ENCODE measurements around the gene TIMELESS.

The TIMELESS gene

DNA sequence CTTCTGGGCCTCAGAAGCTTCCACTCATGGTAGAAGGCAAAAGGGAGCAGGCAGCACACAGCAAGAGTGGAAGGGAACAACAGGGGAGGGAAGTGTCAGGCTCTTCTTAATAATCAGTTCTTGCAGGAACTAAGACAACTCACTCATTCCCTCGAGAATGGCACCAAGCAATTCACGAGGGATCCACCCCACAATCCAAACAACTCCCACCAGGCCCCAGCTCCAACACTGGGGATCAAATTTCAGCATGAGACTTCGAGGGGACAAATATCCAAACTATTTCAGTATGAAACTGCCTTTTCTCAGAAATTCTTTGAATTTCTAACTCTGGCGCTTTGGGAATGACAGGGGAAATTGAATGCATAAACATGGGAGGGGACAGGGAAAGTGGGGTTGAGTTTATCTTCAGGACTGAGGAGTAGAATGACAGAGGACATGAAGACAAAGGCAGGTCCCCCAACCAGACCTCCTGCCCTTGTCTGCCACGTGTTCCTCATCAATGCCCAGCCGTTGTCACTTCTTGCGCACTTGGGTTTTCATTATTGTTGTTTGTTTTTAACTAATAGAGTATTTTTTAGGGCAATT lies 62.0 kb downstream of the TIMELESS start:
- peaks cover 0 to 4% (median 0%) of the 10 kb centered on the region in 3 experiments for H3K27me3 ChIP-seq (ENCODE audit: control insufficient read depth in 3 of 3, insufficient read depth in 3 of 3, low read depth in 1 of 3, low read length in 3 of 3)
- no peak overlapping the region for H4K8ac ChIP-seq (ENCODE audit: low read depth, low read length)
- peaks cover 2 to 5% of the 10 kb centered on the region in 2 donors for H3K4me1 ChIP-seq (ENCODE audit: control insufficient read depth in 2 of 2, insufficient read depth in 1 of 2, low read depth in 1 of 2, low read length in 2 of 2)
- H3K23ac ChIP-seq (ENCODE audit: low read depth, low read length, poor library complexity), result no peak overlapping the region
- no peaks in the 10 kb centered on the region for H3K79me1 ChIP-seq (ENCODE audit: low read depth, low read length)
- H3K27ac ChIP-seq (replicated peaks; ENCODE audit: low read length), result no peak overlapping the region
- H4K91ac ChIP-seq (ENCODE audit: low read depth, low read length, poor library complexity), result no peak overlapping the region
- H2BK15ac ChIP-seq (ENCODE audit: low read length), result no peak overlapping the region
- no peaks in the 10 kb centered on the region for H3K9me3 ChIP-seq (replicated peaks in 1 of 2; ENCODE audit: control insufficient read depth in 2 of 2, insufficient read depth in 1 of 2, low read depth in 1 of 2, low read length in 2 of 2)
- peak overlapping the region; percentile 17 for H3K18ac ChIP-seq (ENCODE audit: low read length)
- no peak overlapping the region for H3K14ac ChIP-seq (ENCODE audit: low read length)
- no peak overlapping the region for H2AK5ac ChIP-seq (ENCODE audit: low read depth, low read length)
- no peaks in the 10 kb centered on the region for H3K36me3 ChIP-seq (replicated peaks in 1 of 2; ENCODE audit: control insufficient read depth in 2 of 2, insufficient read depth in 2 of 2, low read length in 2 of 2)
- no peak overlapping the region for H3K4me3 ChIP-seq (ENCODE audit: low read length in 2 of 2)
- DNase-seq (ENCODE audit: low spot score), result no peak
- H3K4me2 ChIP-seq (ENCODE audit: insufficient read depth, low read length, poor library complexity, severe bottlenecking), result no peak overlapping the region
- no peak overlapping the region for H2BK12ac ChIP-seq (ENCODE audit: low read length)
- no peak overlapping the region for H2BK5ac ChIP-seq (ENCODE audit: low read length)
- no peak overlapping the region for H3K9ac ChIP-seq (ENCODE audit: low read depth, low read length, poor library complexity)
- no CpG with 5 or more reads among the region's 7 CpGs for WGBS, 2 donors (ENCODE audit: extremely low coverage in 2 of 2, insufficient read length in 2 of 2, insufficient replicate concordance in 1 of 2)
- no peak overlapping the region for H3K4ac ChIP-seq (ENCODE audit: low read length)
- no peak overlapping the region for H2BK120ac ChIP-seq (ENCODE audit: low read depth, low read length)
- H2AFZ ChIP-seq (ENCODE audit: low read length), result peak overlapping the region; percentile 86

DNA sequence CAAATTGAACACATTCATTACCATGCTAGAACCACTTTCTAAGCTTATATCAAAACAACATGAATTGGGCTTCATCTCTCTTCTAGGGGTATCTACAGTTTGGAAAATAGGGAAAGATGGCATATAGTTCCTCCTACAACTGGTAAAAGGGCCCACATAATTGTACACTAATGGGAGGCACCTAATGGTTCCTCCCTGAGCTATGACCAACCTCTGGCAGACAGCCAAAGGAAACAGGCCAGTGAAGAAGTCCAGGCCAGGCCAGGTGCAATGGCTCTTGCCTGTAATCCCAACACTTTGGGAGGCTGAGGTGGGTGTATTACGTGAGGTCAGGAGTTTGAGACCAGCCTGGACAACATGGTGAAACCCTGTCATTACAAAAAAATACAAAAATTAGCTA lies 63.4 kb downstream of the TIMELESS start:
- Histone ChIP-seq H3K27ac (replicated peaks; ENCODE audit: low read length) (no peak overlapping the region), H3K4me2 (ENCODE audit: insufficient read depth, low read length, poor library complexity, severe bottlenecking) (no peak overlapping the region), H3K27me3 (ENCODE audit: control insufficient read depth in 3 of 3, insufficient read depth in 3 of 3, low read depth in 1 of 3, low read length in 3 of 3) (peaks cover 0 to 4% (median 0%) of the 10 kb centered on the region in 3 experiments), H3K4me3 (ENCODE audit: low read length in 2 of 2) (no peak overlapping the region), H3K9ac (ENCODE audit: low read depth, low read length, poor library complexity) (no peak overlapping the region), H2BK15ac (ENCODE audit: low read length) (no peak overlapping the region), H3K4ac (ENCODE audit: low read length) (no peak overlapping the region), H3K79me1 (ENCODE audit: low read depth, low read length) (no peaks in the 10 kb centered on the region), H3K23ac (ENCODE audit: low read depth, low read length, poor library complexity) (no peak overlapping the region), H3K18ac (ENCODE audit: low read length) (no peak overlapping the region), H2BK5ac (ENCODE audit: low read length) (no peak overlapping the region), H3K36me3 (replicated peaks in 1 of 2; ENCODE audit: control insufficient read depth in 2 of 2, insufficient read depth in 2 of 2, low read length in 2 of 2) (no peaks in the 10 kb centered on the region), H2AK5ac (ENCODE audit: low read depth, low read length) (no peak overlapping the region), H3K4me1 (ENCODE audit: control insufficient read depth in 2 of 2, insufficient read depth in 1 of 2, low read depth in 1 of 2, low read length in 2 of 2) (peaks cover 2 to 5% of the 10 kb centered on the region in 2 donors), H4K8ac (ENCODE audit: low read depth, low read length) (no peak overlapping the region), H2AFZ (ENCODE audit: low read length) (no peak overlapping the region), H4K91ac (ENCODE audit: low read depth, low read length, poor library complexity) (no peak overlapping the region), H3K9me3 (replicated peaks in 1 of 2; ENCODE audit: control insufficient read depth in 2 of 2, insufficient read depth in 1 of 2, low read depth in 1 of 2, low read length in 2 of 2) (no peaks in the 10 kb centered on the region), H2BK120ac (ENCODE audit: low read depth, low read length) (no peak overlapping the region), H2BK12ac (ENCODE audit: low read length) (no peak overlapping the region), H3K14ac (ENCODE audit: low read length) (no peak overlapping the region)
- DNase-seq (ENCODE audit: low spot score), result no peak
- WGBS, 2 donors (ENCODE audit: extremely low coverage in 2 of 2, insufficient read length in 2 of 2, insufficient replicate concordance in 1 of 2), result no CpG with 5 or more reads among the region's 1 CpG

DNA sequence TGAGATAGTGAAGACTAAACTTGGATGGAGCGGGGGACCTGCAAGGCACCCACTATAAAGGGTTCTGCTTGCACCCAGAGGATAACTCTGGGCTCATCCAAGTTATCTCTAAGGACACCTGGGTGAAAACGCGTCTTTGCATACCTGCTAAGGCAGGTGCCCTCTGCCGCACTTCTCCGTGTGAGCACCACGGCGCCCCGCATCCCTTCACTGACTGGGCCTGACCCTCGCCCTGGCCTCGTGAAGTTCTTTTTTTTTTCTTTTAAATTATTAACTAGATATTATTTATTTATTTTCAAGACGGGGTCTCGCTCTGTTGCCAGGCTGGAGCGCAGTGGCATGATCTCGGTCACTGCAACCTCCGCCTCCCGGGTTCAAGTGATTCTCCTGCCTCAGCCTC lies 66.6 kb downstream of the TIMELESS start:
- no peak overlapping the region for H3K14ac ChIP-seq (ENCODE audit: low read length)
- no peaks in the 10 kb centered on the region for H3K36me3 ChIP-seq (replicated peaks in 1 of 2; ENCODE audit: control insufficient read depth in 2 of 2, insufficient read depth in 2 of 2, low read length in 2 of 2)
- H3K4me2 ChIP-seq (ENCODE audit: insufficient read depth, low read length, poor library complexity, severe bottlenecking), result no peak overlapping the region
- H2BK5ac ChIP-seq (ENCODE audit: low read length), result no peak overlapping the region
- H4K8ac ChIP-seq (ENCODE audit: low read depth, low read length), result no peak overlapping the region
- H3K23ac ChIP-seq (ENCODE audit: low read depth, low read length, poor library complexity), result no peak overlapping the region
- peaks cover 0 to 4% (median 0%) of the 10 kb centered on the region in 3 experiments for H3K27me3 ChIP-seq (ENCODE audit: control insufficient read depth in 3 of 3, insufficient read depth in 3 of 3, low read depth in 1 of 3, low read length in 3 of 3)
- H3K4me1 ChIP-seq (ENCODE audit: control insufficient read depth in 2 of 2, insufficient read depth in 1 of 2, low read depth in 1 of 2, low read length in 2 of 2), result peaks cover 2 to 5% of the 10 kb centered on the region in 2 donors
- H2BK12ac ChIP-seq (ENCODE audit: low read length), result no peak overlapping the region
- H3K9me3 ChIP-seq (replicated peaks in 1 of 2; ENCODE audit: control insufficient read depth in 2 of 2, insufficient read depth in 1 of 2, low read depth in 1 of 2, low read length in 2 of 2), result no peaks in the 10 kb centered on the region
- H2BK120ac ChIP-seq (ENCODE audit: low read depth, low read length), result no peak overlapping the region
- H3K9ac ChIP-seq (ENCODE audit: low read depth, low read length, poor library complexity), result no peak overlapping the region
- no peak overlapping the region for H2AK5ac ChIP-seq (ENCODE audit: low read depth, low read length)
- no peak overlapping the region for H2BK15ac ChIP-seq (ENCODE audit: low read length)
- H3K4me3 ChIP-seq (ENCODE audit: low read length in 2 of 2), result no peak overlapping the region
- no peak overlapping the region for H3K27ac ChIP-seq (replicated peaks; ENCODE audit: low read length)
- no CpG with 5 or more reads among the region's 16 CpGs for WGBS, 2 donors (ENCODE audit: extremely low coverage in 2 of 2, insufficient read length in 2 of 2, insufficient replicate concordance in 1 of 2)
- no peak overlapping the region for H4K91ac ChIP-seq (ENCODE audit: low read depth, low read length, poor library complexity)
- no peak overlapping the region for H3K18ac ChIP-seq (ENCODE audit: low read length)
- no peak for DNase-seq (ENCODE audit: low spot score)
- H3K79me1 ChIP-seq (ENCODE audit: low read depth, low read length), result no peaks in the 10 kb centered on the region
- no peak overlapping the region for H2AFZ ChIP-seq (ENCODE audit: low read length)
- no peak overlapping the region for H3K4ac ChIP-seq (ENCODE audit: low read length)

GRCh38 chr12:56377989-56378316 lies 71.3 kb downstream of the TIMELESS start:
- H2BK12ac ChIP-seq (ENCODE audit: low read length), result no peak overlapping the region
- H3K9me3 ChIP-seq (replicated peaks in 1 of 2; ENCODE audit: control insufficient read depth in 2 of 2, insufficient read depth in 1 of 2, low read depth in 1 of 2, low read length in 2 of 2), result peaks cover 0 to 5% of the 10 kb centered on the region in 2 donors
- no peak overlapping the region for H4K91ac ChIP-seq (ENCODE audit: low read depth, low read length, poor library complexity)
- no peak overlapping the region for H4K8ac ChIP-seq (ENCODE audit: low read depth, low read length)
- no peak overlapping the region for H3K4me2 ChIP-seq (ENCODE audit: insufficient read depth, low read length, poor library complexity, severe bottlenecking)
- H3K4ac ChIP-seq (ENCODE audit: low read length), result no peak overlapping the region
- H2BK120ac ChIP-seq (ENCODE audit: low read depth, low read length), result no peak overlapping the region
- H3K4me3 ChIP-seq (ENCODE audit: low read length in 2 of 2), result no peak overlapping the region
- H3K9ac ChIP-seq (ENCODE audit: low read depth, low read length, poor library complexity), result no peak overlapping the region
- H3K4me1 ChIP-seq (ENCODE audit: control insufficient read depth in 2 of 2, insufficient read depth in 1 of 2, low read depth in 1 of 2, low read length in 2 of 2), result peaks cover 0 to 9% of the 10 kb centered on the region in 2 donors
- H3K79me1 ChIP-seq (ENCODE audit: low read depth, low read length), result no peaks in the 10 kb centered on the region
- H3K36me3 ChIP-seq (replicated peaks in 1 of 2; ENCODE audit: control insufficient read depth in 2 of 2, insufficient read depth in 2 of 2, low read length in 2 of 2), result no peaks in the 10 kb centered on the region
- H3K14ac ChIP-seq (ENCODE audit: low read length), result no peak overlapping the region
- H2BK15ac ChIP-seq (ENCODE audit: low read length), result no peak overlapping the region
- H2AFZ ChIP-seq (ENCODE audit: low read length), result peak overlapping the region; percentile 57
- no peak overlapping the region for H2BK5ac ChIP-seq (ENCODE audit: low read length)
- H3K27me3 ChIP-seq (ENCODE audit: control insufficient read depth in 3 of 3, insufficient read depth in 3 of 3, low read depth in 1 of 3, low read length in 3 of 3), result peaks cover 0 to 4% (median 0%) of the 10 kb centered on the region in 3 experiments
- H3K23ac ChIP-seq (ENCODE audit: low read depth, low read length, poor library complexity), result no peak overlapping the region
- WGBS, 2 donors (ENCODE audit: extremely low coverage in 2 of 2, insufficient read length in 2 of 2, insufficient replicate concordance in 1 of 2), result no CpG with 5 or more reads among the region's 1 CpG
- no peak overlapping the region for H3K27ac ChIP-seq (replicated peaks; ENCODE audit: low read length)
- H3K18ac ChIP-seq (ENCODE audit: low read length), result no peak overlapping the region
- no peak overlapping the region for H2AK5ac ChIP-seq (ENCODE audit: low read depth, low read length)
- DNase-seq (ENCODE audit: low spot score), result no peak

All from neuronal stem cell (in vitro differentiated cells).